NCI-H2029 treated with DMSO at 0.1 percent for 48 hours (cell line): ENCODE results near the gene BHMT2.

Experiments
- DNase-seq: peaks from one replicate; lab custom pipeline; 2025; lab: John Stamatoyannopoulos, UW

Gene BHMT2

DNA sequence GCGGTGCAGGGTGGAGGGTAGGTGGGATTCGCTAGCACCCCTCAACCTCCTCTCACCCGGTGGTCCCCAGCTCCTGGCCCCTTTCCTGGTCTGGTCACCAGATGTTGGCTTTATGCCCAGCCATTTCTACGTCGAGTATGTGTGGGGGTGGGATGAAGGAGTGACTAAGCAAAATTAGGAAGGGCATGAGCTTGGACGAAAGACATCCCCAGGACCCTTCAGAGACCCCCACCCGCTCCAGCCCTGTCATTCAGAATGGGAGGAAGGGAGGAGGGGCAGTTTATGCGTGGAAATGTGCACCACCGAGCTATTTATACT, 742 bp downstream of the BHMT2 start:
- no peak for DNase-seq

DNA sequence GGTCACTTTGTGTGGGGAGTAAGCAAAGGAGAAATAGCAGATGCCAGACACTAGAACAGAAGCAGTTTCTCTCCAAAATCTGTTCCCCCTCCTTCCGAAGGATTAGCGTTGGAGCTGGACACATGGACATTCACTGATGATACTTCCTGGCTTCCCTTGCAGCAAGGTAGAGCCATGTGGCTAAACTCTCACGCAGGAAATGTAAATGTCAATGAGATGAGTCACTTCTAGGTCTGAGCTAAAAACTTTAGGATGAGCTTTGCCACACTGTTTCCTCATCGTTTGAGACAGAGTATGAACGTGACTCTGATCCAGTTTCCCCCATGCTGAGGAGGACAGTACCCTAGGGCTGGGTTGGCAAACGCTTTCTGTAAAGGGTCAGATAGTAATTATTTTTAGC, 5.1 kb downstream of the BHMT2 start:
- no peak for DNase-seq

DNA sequence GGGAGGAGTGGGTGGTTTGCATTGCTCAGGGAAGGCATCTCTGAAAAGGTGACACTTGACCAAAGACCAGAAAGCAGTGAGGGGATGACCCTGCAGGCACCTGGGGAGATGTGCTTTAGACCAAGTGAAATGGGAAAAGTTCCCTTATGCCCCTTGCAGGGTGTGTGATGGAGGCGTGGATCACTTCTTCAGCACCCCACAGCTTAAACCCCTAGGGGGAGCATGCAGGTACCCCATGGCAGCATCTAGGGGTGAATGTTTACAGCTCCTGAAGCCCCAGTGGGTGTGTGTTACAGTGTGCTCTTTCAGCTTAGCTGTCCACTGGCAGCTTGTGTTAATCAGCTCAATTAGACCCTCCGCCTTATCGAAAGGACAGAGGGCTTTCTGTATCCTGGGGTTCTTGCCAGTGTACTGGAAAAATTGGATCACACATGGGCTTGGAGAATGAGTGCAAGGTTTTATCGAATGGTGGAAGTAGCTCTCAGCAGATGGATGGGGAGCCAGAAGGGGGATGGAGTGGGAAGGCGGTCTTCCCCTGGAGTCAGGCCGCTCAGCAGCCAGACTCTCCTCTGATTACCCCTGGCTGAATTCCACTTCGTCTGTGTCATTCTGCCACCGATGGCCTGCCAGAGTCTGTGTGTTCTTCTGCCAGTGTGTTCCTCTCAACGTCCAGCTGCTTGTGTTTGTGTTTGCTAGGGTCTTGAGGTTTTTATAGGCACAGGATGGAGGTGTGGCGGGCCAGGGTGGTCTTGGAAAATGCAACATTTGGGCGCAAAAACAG, 6.3 kb downstream of the BHMT2 start:
- no peak for DNase-seq

DNA sequence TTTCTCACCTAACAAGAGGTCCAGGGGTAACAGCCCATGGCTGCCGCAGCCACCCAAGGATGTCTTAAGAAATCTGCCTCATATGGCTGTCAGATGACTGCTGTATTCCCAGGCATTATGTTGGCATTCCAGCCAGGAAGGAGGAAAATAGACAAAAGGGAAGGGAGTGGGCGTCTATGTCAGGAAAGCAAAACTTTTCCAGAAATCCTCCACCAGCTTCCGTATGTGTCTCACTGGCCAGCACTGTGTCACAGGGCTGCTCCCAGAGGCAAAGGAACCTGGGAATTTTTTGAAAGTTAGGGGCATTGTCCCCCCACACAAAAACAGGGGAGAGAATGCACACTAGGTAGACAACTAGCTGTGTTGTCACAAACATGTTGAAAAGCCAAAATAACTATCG, 7.3 kb downstream of the BHMT2 start:
- DNase-seq, result no peak

DNA sequence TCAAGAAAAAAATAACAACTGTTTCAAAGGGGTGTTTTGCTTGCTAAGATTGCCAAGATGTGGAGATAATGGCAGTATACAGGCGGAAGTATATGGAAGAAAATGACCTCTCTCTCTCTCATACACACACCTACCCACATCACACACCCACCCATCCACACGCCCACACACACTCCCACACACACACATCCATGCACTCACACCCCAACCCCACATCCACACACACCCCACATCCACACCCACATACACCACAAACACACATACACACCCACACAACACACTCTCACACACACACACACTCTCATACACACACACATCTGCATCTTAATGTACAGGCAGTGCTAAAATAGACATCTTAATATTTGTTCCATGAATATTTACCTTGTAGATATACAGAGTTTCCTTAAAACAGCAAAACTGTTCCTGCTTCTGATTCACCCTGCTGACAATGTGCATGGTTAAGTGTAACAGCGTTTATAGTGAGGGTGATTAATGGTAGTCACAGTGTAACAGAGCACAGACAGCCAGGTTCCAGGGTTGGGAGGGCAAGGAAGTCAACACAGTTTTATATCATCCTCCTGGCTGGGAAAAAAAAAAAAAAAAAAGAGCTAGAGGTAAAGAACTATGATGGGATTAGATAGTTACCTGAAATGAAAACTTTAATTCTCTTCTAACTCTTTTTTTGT, 8.3 kb downstream of the BHMT2 start:
- DNase-seq, result no peak

DNA sequence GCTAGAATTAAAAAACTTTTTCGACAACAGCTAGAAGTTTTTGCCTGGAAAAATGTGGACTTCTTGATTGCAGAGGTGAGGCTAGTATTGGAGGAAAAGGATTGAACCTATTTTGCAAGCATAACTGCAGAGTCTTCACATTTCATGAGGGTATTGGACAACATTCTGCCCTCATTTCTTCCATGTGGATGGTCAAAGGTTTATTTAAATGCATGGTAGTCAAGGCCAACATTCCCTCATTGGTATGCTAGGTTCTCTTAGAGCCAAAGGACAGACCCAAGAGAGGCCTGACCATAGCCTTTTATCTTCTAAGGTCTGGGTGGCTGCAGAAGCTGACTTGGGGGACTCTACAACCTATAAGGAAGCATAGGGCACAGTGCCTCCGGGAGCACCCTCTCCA, 11.2 kb downstream of the BHMT2 start:
- no peak for DNase-seq

DNA sequence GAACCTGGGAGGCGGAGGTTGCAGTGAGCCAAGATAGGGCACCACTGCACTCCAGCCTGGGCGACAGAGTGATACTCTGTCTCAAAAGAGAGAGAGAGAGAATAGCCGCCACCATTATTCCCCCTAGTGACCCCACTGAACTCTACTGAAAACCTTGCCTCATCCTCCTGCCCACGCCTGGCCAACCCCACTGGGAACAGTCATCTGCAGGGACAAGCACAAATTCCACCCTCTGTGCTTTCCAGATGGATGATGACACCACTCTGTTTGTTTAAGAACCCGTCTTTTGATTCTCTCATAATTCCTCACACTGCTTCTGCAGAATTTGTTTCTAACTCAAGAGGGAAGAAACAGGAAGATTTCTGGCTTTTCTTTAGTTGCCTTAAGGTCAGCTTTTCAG, 12.2 kb downstream of the BHMT2 start:
- no peak for DNase-seq

DNA sequence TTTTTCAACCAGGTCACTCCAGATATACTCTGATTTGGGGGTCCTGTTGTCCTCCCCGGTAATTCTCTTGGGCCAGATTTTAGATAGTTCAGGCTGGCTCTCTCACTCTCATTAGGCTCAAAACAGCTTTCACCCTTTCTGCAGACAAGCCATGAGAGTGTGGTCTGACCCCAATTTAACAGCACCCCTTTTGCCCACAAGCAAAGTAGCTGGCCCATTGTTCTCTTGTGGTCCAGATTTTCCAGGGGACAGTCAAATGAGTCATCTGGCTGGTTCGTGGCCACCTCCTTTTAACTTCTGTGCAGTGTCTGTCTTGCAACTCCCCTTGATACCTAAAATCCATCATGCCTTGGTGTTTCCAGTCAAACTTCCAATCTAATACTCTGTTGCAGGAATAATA, 16.5 kb downstream of the BHMT2 start:
- no peak for DNase-seq

DNA sequence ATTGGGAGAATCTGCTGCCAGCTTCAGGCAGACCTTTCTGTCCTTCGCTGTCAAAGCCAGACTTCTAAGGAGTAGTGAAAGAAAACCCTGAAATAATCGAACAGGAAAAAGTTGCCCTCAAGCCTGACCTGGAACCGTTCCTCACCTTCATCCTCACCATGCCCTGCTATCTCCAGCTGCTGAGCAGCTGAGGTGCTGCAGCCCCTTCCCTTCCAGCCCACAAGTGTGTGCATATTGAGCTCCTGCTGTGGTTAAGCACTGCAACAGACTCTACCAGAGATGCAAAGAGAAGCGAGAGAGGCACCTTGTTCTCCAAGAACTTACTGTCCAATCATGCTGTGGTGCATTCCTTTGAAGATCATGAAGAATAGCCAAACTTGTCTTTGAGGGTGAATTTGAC, 18.9 kb downstream of the BHMT2 start:
- DNase-seq, result no peak

DNA sequence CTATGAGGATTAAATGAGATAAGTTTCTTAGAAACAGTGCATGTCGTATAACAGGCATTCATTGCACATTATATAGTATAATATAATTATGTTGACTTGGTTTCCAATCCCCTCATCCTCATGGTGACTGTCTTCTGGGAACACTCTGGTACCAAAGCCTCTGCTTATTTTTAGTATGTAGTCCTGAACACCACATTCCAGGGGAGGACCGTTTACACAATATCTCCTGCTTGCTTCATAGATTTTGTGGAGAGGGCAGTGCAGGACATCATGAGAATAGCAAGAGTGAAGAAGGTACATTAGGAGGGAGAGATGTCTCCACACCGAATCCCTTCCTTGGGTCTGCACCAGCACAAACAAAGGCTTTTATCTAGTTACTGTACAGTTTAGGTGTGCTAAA, 21.5 kb downstream of the BHMT2 start:
- no peak for DNase-seq

DNA sequence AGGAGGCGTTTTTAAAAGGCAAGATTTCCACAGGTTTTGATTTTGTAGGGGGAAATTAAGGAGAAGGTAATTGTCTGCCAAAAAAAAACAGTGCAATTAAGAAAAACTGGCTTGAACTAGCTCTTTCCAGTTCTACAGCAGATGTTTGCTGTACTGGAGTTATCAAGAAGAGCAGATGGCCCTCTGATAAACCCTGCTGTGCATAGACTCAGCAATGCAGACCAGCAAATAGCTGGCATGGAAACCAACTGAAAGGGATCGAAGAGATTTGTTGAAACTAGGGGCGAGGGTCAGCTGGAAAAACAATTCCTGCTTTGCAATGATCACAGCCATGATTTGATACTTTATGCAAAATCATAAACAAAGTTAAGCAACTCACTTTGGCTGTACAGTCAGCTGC, 24.2 kb downstream of the BHMT2 start:
- peak; percentile 27 for DNase-seq

DNA sequence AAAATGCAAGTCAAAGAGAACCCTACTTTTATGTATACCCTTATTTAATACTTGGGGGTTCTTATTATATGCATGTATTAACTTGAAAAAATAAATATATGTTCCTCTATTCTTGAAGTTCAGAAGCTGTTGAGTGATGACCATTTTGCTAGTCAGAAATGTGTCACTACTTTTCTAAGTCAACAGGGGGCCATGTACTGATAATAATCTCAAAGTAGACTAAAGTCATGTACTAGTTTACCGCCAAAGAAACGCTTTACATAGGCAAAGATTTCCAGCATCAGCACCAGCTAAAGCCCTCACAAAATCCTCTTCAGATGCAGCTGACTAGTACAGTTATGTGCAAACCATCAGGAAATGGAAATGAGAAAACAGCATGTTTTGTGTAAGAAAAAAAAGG, 36.3 kb downstream of the BHMT2 start:
- DNase-seq, result no peak

DNA sequence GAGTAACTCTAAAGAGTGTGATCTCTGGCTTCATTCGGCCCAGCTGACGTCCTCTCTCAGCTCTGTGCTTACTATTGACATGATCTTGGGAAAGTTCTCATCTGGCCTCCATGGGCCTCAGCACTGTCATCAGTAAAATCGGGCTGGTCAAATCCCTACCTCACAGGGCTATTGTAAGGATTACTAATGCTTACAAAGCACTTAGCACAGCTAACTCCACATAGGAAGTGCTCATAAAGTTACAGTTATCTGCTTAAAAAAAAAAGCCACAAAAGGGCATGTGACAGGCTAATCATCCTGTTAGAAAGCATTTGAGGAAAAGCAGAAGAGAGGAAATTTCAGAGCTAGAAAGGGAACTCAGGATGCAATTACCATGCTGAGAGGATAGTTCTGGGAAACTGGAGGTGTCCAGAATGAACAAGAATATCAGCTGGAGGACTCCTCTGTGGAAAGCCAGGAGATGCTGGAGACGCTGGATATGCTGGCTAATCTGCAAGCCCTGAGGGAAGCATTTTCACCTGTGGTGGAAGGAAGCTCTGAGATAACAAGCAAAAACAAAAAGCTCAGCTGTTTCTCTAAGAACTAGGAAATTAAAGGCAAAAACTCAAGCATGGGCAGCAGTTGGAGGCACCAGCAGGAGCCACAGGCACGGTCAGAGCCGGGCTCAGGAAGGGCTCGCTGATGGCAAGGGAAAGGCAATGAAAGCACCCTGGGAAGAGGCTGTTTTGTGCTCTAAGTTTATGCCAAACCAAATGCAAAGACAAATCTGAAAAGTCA, 37.6 kb downstream of the BHMT2 start:
- DNase-seq, result no peak

DNA sequence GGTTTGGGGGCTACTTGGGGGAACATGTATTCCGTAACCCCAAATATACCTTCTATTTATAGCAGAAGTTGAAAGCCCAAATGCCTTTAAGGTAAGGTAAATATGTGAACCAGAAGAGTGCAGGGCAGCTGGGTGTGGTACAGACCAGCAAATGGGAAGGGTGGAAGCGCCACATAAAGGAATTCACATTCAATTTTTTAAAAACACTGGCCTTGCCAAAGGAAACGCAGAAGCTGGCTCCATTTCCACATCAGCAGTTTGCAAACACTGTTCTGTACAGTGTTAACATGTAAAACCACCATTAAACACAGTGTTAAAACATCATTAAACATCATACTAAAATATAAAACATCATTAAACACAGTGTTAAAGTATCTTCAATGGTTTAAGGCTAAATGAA, 38.5 kb downstream of the BHMT2 start:
- no peak for DNase-seq

DNA sequence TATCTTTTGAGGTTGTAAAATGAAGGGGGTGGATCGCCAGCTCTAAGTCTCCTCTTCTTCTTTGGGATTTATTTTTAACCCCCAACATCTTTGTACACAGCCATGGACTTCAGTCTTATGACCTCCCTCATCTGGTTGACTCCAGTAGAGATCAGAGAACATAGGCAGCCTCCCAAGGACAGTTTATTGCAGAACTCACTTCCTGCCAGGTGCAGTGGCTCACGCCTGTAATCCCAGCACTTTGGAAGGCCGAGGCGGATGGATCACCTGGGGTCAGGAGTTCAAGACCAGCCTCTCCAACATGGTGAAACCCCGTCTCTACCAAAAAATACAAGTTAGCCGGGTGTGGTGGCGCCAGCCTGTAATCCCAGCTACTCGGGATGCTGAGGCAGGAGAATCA, 39.2 kb downstream of the BHMT2 start:
- no peak for DNase-seq

DNA sequence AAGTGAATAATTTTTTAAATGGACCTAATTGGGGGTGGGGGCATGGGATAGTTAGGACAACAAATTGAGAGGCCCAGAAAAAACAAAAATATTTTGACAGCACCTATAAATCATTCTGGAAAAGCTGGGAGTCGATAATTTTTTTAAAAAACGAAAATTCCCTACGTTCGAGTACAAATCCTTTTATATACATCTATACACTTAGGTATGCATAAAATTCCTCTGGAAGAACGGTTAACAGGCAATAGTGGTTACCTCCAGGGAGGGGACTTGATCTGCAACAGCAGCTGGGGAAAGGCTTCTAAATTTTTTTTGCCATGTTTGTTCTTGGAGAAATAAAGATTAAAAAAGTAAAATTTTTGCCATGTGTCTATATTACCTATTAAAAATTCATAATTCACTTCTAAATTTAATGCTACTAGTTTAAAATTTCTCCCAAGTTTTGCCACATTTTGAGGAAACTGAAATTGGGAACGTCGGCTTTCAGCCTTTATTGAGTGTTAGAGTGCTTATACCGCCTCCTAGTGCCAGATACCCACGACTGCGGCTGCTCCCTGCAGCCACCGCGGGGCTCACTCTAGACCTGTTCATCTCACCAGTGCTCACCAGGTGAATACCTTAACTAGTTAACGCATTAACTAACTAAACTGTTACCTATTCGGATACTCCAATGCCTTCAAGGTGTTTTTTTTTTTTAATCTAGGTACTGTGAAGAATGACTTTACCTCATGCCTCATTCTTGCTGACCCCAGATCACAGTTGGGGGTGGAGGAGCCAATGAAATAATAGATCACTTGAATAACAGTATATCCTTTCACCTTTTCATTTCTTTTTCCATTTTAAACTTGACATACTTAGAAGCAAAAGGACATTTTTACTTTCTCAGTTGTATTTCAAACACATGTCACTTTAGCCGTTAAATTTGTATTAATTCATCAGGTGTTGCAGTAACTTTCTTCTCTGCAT, 40.2 kb downstream of the BHMT2 start:
- no peak for DNase-seq

DNA sequence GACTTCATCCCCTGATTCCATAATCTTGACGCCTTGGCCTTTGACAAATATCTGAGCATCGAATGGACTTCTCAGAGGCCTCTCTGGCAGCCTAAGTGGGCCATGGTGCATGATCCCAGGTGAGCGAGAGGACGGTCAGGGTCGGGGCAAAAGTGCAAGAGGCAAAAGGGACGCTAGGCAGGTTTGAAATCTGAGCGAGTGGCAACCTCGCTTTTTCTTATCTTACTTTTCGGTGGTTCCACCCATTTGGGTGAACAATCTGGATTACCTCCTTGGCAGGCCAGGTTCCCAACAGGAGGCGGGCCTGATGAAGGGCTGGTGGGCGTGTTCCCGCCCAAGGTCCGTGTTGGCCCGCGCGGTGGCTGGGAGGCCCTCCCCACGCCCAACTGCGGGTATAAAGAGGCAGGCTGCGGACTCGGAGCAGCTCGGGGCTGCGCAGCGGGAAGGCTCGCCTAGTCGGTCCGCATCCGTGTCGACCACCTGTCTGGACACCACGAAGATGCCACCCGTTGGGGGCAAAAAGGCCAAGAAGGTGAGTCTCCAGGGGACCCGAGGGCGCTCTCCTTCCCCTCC, 41.9 kb downstream of the BHMT2 start, which contains the start of gene BHMT:
Gene BHMT (plus strand): TSS at position 423 of the 573 bp plus-strand sequence. CDS start 77 bp downstream, at position 500.
- no peak for DNase-seq

DNA sequence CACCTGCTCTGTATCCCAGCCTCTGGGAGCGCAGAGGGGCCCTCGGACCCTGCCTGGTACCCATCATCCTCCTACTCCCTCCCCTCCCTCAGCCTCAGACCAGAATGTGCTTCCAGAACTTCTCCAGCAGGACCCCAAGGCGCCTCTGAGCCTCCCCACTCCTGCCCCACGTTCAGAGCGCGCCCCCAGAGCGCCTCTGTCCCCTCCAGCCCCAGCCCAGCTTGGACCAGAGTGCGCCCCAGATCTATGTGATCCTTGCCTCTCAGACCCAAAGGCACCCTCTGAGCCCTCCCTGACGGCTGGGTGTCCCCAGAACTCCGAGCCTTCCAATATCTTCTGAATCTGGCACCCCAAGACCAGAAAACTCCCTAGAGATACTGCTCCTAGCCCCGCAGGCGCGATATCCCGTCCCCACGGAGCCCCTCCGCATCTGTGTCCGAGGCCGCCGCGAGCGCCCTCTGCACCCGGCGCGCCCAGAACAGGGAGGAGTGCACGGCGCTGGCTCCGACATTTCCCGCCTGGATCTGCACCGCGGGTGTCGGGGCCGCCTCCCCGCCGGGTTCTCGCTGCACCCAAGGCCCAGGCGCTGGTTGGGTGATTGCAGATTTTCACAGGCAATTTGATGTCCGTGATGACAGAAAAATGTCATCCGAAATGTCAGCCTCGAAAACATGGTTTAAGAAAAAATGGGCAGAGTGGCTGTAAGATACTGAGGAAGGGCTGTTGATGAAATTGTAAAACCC, 42.6 kb downstream of the BHMT2 start:
- DNase-seq, result no peak

DNA sequence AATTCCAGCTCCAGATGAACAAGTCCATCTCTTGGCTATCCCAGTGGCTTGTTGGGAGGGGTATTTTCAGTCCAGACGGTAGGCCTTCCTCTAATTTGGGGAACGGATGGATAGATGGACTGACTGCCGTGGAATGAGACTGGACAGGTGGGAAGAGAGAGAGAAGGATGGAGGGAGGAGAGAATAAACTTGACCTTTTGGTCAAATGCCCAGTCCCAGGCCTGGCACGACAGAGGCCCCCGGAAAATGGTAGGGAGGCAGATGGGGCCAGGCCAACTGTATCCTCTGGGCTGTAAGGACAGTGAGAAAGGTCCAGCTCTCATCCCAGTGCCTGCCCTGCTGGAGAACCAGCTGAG, 43.1 kb downstream of the BHMT2 start:
- DNase-seq, result no peak

DNA sequence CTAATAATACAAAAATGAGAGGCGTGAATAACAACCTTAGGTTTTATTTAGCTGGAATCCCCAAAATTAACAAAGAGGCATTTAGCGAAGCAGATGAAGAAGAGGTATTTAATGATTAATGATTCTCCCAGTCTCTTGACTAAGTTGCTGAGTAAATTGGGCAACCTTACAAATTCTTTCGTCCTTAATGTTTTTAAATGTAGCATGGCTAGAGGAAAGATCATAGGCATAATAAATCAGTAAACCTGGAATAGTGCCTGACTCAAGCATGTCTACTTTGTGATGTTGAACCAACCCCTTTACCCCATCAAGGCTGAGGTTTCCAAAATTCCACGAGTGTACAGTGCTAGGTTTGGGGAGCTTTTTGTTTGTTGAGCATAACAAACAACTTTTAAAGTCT, 49.9 kb downstream of the BHMT2 start:
- no peak for DNase-seq

DNA sequence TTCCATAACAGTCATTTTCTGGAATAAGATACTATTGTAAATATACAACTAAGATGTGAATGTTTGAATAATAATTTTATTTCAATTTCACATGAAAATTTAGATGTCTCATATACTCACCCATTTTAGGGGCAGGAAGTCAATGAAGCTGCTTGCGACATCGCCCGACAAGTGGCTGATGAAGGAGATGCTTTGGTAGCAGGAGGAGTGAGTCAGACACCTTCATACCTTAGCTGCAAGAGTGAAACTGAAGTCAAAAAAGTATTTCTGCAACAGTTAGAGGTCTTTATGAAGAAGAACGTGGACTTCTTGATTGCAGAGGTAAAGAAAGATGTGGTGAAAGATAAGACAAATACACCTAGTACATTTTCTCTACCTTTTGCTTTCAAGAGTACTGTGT, 50.7 kb downstream of the BHMT2 start:
- no peak for DNase-seq
